ENCODE measurements around the gene BMP7.

GRCh38 chr20:57256205-57256604 lies 10.2 kb downstream of the BMP7 start:
- no peak for TF ChIP-seq GATA3 (IDR thresholded peaks at IDR 0.05; ENCODE audit: low read depth, low read length)
- TF ChIP-seq GATA2 (IDR thresholded peaks at IDR 0.05; ENCODE audit: low read depth, low read length): no peak

All from SH-SY5Y (cell line).